Right ventricle myocardium inferior (tissue), 1 donor: ENCODE measurements around the gene ZNF587. TPM values are rescaled to one million over a fixed set of nuclear protein-coding genes. Genes with fewer than 3 reads are reported as not detected.
"Not testable (repeated sequence)": the region's sequence is repeated elsewhere in the genome, so short reads cannot be mapped to it uniquely, and the experiment has no call there.

ENCODE experiments used
- ATAC-seq: fragments of 200-7000 bp; cut with Tn5 transposase; one replicate; pipeline ENCODE4 v1.9.1; 2020; ENCODE audit warnings: mild to moderate bottlenecking, moderate library complexity
- DNase-seq: peaks from one replicate; pipeline ENCODE4 v3.0.0; 2021; ENCODE audit errors: missing footprints
- intact Hi-C: fragments of 100-400 bp; cut with DNase I; formaldehyde crosslinking; loops from one replicate; pipeline ENCODE4 v1.11.0; 2022
- total RNA-seq: library from RNA; stranded (reverse); fragmentation: NEBNext Ultra II Directional; extraction: Animal tissue kit (Norgen Biotek cat#: 25700); gene quantifications from one replicate; pipeline ENCODE4 v1.2.1, GENCODE V29; 2021
- donor health status: DM: no; HTN: yes; CAD: no; lungs with severe emphysema.

The ZNF587 gene
- total RNA-seq, 1 donor from 2014 or later = 16.4 TPM

DNA sequence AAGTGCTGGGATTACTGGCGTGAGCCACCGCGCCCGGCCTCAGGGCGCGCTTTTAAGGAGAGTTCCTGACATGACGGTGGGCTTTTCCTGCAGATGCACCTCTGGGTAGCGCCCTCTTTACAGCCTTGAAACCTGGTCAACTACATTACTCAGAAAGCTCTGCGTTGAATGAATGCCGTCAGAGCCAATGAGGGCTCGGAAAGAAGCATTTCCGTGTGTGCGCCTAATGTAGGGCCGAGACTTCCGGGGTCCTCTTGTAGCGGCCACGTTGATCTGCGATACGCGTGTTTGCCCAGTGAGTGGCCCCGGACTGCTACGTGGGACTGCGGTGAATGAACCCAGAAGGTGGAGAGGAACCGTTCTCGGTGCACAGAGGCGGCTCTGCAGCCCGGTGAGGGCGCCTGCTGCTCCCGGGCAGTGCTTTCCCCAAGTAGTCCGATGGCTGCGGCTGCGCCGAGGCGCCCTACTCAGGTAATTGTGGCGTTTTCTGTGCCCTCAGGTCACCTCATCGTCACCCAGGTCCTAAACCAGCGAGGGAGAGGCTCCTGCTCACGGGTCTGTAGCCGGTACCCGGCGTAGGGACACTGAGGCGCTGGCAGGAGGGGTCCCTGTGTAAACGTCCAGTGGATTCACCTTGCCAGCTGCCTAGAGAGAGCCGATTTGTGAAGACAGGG is 30.0 kb upstream of the ZNF587 start:
- intact Hi-C loops = loop anchor here (5.0 kb wide), 1 partner anchor 52 kb away; the partner anchor contains the start of gene ZNF586
- peak; percentile 89 for ATAC-seq
- peak; percentile 87 for DNase-seq

DNA sequence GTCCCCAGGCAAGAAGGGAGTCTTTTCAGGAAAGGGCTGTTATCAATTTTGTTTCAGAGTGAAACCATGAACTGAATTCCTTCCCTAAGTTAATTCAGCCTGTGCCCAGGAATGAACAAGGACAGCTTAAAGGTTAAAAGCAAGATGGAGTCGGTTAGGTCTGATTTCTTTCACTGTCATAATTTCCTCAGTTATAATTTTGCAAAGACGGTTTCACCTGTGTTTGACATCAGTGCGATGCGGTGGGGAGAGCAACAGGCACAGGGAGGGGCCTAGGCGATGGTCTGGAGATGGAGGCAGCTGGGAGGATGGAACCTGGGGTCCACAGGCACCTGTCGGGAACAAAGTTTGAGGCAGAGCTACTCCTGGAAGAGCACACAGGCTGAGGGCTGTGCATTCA is 29.1 kb upstream of the ZNF587 start:
- intact Hi-C loops = no loop called here
- DNase-seq = no peak
- no peak for ATAC-seq

DNA sequence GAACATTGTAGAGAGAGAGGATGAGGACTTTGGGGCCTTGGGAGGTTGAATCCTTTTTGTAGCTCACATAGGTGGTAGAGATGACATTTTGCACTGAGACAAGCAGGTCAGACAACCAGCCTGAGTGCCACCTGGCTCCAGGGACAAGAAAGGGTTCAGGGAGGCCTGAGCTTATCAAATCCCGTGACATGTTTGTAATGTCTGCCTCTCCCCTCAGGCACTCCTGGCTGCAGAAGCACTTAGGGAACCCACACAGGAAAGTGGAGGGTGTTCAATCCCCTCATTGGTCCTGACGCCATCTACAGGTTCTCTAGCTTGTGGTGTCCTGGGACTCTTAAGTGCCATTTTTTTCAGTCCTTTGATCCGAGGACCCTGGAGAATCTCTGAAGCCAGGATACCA is 28.6 kb upstream of the ZNF587 start:
- ATAC-seq, DNase-seq, intact Hi-C loops: not testable (repeated sequence)

DNA sequence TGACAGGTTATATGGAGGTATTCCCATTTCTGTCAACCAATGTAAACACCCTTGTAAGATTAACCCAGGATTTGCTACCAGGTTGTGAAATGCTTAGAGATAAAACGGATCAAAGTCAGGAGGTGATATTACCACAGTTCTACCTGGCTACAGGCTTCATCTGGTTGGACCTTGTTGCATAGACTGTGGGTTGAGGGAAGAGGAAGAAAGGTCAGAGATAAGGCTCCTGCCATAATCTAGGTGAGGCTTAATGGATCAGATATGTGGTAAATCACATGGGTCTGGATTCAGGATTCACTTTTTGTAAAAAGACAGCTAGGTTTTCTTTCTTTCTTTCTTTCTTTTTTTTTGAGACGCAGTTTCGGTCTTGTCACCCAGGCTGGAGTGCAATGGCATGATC is 28.2 kb upstream of the ZNF587 start:
- intact Hi-C loops, ATAC-seq, DNase-seq: not testable (repeated sequence)

DNA sequence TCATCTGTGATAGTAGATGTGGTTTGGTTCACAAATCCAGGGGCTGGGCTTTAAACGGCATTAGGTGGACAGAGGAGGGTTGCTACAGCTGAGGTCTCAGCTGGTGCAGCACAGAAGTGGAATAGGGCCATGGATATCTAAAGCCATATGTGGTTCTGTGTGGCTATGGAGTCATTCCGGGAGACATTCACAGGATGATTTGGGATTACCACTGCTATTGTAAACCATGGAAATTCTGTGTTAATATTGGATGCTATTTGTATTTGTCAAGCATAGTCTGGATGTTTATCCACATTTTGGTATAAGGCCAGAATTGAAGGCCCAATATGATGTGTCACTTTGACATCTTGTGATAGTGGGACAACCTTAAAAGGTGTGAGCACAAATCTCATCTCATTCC is 26.5 kb upstream of the ZNF587 start:
- not testable (repeated sequence) for ATAC-seq

DNA sequence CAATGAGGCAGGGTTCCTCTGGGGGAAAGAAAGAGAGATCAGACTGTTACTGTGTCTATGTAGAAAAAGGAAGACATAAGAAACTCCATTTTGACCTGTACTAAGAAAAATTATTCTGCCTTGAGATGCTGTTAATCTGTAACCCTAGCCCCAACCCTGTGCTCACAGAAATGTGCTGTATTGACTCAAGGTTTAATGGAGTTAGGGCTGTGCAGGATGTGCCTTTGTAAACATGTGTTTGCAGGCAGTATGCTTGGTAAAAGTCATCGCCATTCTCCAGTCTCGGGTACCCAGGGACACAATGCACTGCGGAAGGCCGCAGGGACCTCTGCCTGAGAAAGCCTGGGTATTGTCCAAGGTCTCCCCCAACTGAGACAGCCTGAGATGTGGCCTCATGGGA is 26.1 kb upstream of the ZNF587 start:
- intact Hi-C loops, DNase-seq, ATAC-seq: not testable (repeated sequence)

More for the DNA sequence above, 26.5 kb upstream of the ZNF587 start:
- intact Hi-C loops, DNase-seq: not testable (repeated sequence)

DNA sequence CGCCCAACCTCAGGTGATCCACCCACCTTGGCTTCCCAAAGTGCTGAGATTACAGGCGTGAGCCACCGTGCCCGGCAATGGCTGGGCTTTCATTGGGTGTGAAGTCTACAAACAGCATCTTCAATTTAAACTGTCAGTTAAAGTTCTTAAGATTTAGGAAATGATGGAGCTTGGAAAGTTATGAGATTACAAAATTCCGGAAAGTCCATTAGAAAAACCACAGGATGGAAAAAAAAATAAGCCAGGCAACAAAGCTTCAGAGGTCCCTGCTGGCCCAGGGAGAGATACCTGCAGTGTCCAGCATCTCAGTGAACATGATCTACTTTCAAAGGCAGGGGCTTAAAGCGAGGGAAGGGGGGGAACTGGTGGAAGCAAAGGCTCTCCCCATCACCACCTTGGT is 24.1 kb upstream of the ZNF587 start:
- DNase-seq (no peak), ATAC-seq (no peak)
- intact Hi-C loops = no loop called here

DNA sequence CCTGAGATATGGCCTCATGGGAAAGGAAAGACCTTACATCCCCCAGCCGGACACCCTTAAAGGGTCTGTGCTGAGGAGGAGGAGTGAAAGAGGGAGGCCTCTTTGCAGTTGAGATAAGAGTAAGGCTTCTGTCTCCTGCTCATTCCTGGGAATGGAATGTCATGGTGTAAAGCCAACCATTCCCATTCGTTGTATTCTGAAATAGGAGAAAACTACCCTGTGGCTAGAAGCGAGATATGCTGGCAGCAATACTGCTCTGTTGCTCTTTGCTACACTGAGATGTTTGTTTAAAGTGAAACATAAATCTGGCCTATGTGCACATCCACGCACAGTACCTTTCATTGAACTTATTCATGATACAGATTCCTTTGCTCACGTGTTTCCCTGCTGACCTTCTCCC is 20.3 kb upstream of the ZNF587 start:
- intact Hi-C loops = no loop called here
- peak; percentile 40 for ATAC-seq
- no peak for DNase-seq

DNA sequence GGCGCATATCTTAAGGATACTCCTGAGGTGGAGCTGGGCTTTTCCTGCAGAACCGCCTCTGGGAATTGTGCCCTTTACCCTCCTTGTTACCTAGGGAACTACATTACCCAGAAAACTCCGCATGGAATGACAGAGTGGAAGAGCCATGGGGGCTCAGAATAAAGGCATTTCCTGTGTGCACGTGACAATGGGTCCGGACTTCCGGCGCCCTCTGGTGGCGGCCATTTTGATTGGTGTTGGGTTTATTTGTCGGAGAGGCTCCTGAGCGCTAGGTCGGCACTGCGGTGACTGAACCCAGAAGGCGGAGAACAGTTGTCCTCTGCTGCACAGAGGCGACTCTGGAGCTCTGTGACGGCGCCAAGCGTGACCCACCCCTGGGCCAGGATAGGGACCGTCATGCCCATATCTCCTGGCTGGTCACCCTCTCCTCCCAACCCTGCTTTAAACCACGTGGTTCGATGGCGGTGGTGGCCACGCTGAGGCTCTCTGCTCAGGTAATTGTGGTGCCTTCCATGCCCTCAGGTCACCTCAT is 19.5 kb upstream of the ZNF587 start, which contains the start of gene ZNF587B:
TSS of gene ZNF587B (plus strand) at position 229 of the 532 bp plus-strand sequence. CDS start at position 459, 230 bp downstream.
- DNase-seq (peak; percentile 85), ATAC-seq (peak; percentile 90)
- intact Hi-C loops = no loop called here

DNA sequence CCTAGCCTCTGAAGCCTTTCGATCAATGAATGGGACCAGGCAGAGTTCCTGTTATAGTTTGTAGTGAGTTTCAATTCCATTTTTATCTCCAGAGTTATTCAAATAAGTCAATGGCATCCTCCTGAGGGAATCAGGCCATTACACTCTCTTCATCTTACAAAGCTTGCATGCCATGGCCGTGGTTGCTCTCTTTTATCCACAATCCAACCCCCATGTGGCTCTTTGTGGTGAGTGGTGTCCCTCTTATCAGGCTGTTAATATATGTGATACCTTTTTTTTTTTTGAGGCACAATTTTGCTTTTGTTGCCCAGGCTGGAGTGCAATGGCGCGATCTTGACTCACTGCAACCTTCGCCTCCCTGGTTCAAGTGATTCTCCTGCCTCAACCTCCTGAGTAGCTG is 12.7 kb upstream of the ZNF587 start:
- intact Hi-C loops, DNase-seq, ATAC-seq: not testable (repeated sequence)

DNA sequence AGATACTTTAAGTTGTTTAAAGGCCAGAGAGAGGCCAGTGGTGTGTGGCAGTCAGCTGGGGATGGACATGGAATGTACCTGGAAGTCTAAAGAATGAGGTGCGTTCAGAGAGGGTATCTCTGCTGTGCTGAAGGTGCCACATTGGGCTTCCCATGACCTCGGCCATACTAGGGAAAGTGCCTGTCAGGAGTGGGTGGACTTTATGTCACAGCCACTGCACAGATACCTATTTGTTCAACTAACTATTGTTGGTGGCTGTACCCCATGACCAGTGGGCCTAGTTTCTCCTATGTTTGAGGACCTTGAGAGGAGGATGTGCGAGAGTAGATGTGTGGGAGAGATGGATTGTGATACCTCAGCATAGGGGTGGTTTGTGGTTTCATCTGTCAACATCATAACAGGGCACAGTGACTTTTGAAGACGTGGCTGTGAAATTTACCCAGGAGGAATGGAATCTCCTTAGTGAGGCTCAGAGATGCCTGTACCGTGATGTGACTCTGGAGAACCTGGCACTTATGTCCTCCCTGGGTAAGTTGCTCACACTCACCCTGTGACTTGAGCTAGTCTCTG is 11.0 kb upstream of the ZNF587 start:
- DNase-seq, ATAC-seq, intact Hi-C loops: not testable (repeated sequence)

DNA sequence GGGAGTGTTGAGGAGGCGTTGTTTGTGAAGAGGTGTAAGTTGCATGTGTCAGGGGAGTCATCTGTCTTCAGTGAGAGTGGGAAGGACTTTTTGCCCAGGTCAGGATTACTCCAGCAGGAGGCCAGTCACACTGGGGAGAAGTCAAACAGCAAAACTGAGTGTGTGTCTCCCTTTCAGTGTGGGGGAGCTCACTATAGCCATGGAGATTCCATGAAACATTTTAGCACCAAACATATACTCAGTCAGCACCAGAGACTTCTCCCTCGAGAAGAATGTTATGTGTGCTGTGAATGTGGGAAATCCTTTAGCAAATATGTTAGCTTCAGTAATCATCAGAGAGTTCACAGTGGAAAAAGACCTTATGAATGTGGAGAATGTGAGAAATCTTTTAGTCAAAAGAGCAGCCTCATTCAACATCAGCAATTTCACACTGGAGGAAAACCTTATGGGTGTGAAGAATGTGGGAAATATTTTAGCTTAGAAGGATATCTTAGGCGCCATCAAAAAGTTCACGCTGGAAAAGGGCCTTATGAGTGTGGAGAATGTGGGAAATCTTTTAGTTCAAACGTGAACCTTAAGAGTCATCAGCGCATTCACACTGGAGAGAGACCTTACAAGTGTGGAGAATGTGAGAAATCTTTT is 8.4 kb upstream of the ZNF587 start:
- ATAC-seq (no peak), DNase-seq (no peak)
- intact Hi-C loops = no loop called here

DNA sequence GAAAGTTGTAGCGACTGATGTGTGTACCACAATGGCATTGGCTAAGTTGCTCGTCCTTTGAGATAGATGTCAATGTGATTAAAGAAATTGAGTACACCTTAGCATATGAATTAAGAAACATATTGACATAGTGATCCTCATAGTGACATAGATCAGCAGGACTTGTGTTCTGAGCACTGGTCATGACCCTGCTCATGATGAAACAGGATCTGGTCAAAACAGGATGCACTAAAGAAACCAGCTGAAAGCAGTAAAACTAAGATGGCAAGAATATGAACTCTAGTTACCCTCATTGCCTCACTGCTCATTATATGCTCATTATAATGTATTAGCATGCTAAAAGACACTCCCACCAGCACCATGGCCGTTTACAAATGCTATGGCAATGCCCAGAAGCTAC is 2.5 kb upstream of the ZNF587 start:
- ATAC-seq, intact Hi-C loops, DNase-seq: not testable (repeated sequence)

DNA sequence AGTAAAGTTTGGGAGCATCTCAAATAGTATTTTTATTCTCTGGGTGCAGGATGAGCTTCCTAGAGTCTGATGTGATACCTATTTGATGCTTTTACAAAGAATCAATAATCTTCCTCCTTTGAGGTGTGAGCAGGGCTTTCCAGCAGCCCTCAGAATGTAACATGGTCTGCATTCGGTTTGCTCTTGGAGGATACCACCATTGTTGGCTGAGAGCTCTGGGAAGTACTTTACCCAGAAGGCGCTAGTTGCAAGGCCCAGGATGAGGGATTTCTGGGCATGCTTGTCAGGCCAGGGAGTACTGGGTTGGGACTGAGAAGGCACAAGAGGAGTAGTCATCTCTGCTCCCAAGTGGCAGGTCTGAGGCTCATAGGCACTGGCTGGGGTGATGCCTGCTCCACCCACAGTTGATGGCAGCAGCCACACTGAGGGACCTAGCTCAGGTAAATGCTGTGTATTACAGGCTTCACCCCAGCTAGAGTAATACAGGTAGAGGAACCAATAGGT is 445 bp upstream of the ZNF587 start:
- intact Hi-C loops, DNase-seq: not testable (repeated sequence)
- peak; percentile 32 for ATAC-seq

DNA sequence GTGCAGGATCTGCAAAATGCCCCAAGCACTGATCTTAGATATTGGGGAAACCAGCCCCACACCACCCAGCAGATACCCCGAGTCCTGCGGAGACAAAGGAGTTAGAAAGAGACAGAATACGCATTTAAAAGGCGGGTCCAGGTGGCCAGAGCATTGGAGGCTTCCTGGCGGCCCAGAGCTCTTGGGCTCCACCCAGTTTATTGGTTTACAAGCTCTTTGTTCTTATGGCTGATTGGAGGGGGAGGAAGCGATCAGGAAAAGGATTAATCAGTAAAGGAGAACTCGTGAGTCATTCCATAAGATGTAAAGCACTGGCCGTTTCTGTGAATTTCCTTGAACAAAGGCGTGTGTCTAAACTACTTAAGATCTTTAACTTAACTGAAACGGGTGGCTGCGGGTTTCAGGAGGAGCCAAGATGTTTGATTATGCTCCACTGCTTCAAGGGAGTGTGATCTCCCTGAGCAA is 926 bp downstream of the ZNF587 start:
- ATAC-seq (no peak), DNase-seq (no peak)
- intact Hi-C loops = no loop called here

DNA sequence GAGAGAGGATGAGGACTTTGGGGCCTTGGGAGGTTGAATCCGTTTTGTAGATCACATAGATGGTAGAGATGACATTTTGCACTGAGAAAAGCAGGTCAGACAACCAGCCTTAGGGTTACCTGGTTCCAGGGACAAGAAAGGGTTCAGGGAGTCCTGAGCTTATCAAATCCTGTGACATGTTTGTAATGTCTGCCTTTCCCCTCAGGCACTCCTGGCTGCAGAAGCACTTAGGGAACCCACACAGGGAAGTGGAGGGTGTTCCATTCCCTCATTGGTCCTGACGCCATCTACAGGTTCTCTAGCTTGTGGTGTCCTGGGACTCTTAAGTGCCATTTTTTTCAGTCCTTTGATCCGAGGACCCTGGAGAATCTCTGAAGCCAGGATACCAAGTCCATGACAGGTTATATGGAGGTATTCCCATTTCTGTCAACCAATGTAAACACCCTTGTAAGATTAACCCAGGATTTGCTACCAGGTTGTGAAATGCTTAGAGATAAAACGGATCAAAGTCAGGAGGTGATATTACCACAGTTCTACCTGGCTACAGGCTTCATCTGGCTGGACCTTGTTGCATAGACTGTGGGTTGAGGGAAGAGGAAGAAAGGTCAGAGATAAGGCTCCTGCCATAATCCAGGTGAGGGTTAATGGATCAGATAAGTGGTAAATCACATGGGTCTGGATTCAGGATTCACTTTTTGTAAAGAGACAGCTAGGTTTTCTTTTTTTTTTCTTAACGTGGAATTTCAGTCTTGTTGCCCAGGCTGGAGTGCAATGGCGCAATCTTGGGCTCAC is 2.3 kb downstream of the ZNF587 start:
- DNase-seq, intact Hi-C loops, ATAC-seq: not testable (repeated sequence)

DNA sequence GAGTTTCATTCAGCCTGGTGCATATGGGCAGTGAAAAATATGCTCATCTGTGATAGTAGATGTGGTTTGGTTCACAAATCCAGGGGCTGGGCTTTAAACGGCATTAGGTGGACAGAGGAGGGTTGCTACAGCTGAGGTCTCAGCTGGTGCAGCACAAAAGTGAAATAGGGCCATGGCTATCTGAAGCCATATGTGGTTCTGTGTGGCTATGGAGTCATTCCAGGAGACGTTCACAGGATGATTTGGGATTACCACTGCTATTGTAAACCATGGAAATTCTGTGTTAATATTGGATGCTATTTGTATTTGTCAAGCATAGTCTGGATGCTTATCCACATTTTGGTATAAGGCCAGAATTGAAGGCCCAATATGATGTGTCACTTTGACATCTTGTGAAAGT is 4.5 kb downstream of the ZNF587 start:
- DNase-seq, intact Hi-C loops, ATAC-seq: not testable (repeated sequence)

DNA sequence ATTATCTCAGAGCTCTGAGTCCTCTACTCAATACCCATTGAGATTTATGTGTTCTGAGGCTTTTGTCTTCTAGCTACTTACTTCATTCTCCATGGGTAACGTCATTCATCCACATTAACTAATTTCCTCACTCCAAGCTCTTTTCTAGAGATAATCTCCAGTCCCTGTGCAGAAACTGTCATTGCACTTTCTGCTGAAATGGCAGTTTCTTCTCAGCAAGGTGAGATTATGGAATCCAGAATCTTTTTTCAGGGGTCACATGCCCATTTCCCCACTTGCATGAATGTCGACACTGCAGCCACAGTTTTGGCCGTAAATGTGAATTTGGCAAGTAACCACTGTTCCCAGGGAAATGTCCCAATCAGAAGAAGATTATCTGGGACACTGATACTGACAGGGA is 12.7 kb downstream of the ZNF587 start:
- intact Hi-C loops, DNase-seq, ATAC-seq: not testable (repeated sequence)
